H9 (cell line): ENCODE measurements around the gene KCNH5. TPM values are rescaled to one million over a fixed set of nuclear protein-coding genes. Genes with fewer than 3 reads are reported as not detected.

Experiments
- DNase-seq: peaks from one replicate; pipeline ENCODE4 v3.0.0-alpha.2; 2017
- H2AFZ ChIP-seq: one replicate; pipeline ENCODE4 v1.6.1; 2013; ENCODE audit warnings: mild to moderate bottlenecking, low read length, control low read depth, moderate library complexity
- H2AK5ac ChIP-seq: 2 replicates; pipeline ENCODE4 v1.6.1; 2013; ENCODE audit warnings: low read length, control low read depth, mixed read lengths; ENCODE audit not compliant: insufficient read length
- H2BK120ac ChIP-seq: one replicate; pipeline ENCODE4 v1.6.1; 2013; ENCODE audit warnings: low read depth, mild to moderate bottlenecking, low read length, control low read depth, inconsistent platforms; ENCODE audit not compliant: poor library complexity, severe bottlenecking
- H2BK12ac ChIP-seq: 2 replicates; pipeline ENCODE4 v1.6.1; 2013; ENCODE audit warnings: low read length, control low read depth, mixed read lengths, low read depth; ENCODE audit not compliant: insufficient read length
- H2BK15ac ChIP-seq: 2 replicates; pipeline ENCODE4 v1.6.1; 2013; ENCODE audit warnings: low read depth, low read length, control low read depth
- H2BK20ac ChIP-seq: one replicate; pipeline ENCODE4 v1.6.1; 2013; ENCODE audit warnings: low read depth, mild to moderate bottlenecking, low read length, control low read depth, inconsistent platforms; ENCODE audit not compliant: poor library complexity, severe bottlenecking
- H2BK5ac ChIP-seq: 2 replicates; pipeline ENCODE4 v1.6.1; 2013; ENCODE audit warnings: low read length, control low read depth, mixed read lengths; ENCODE audit not compliant: insufficient read length
- H3K14ac ChIP-seq: 2 replicates; pipeline ENCODE4 v1.6.1; 2013; ENCODE audit warnings: low read length, control low read depth; ENCODE audit not compliant: insufficient read depth
- H3K18ac ChIP-seq: 2 replicates; pipeline ENCODE4 v1.6.1; 2013; ENCODE audit warnings: low read depth, mild to moderate bottlenecking, mixed read lengths, low read length, control low read depth; ENCODE audit not compliant: insufficient read length
- H3K23ac ChIP-seq: 2 replicates; pipeline ENCODE4 v1.6.1; 2013; ENCODE audit warnings: low read length, control low read depth, mixed read lengths, low read depth; ENCODE audit not compliant: insufficient read length
- H3K23me2 ChIP-seq: 2 replicates; pipeline ENCODE4 v1.6.1; 2013; ENCODE audit warnings: low read depth, mild to moderate bottlenecking, mixed read lengths, low read length, control low read depth; ENCODE audit not compliant: insufficient read length, poor library complexity, severe bottlenecking
- H3K27ac ChIP-seq: 2 replicates; pipeline ENCODE4 v1.5.1; 2013; ENCODE audit warnings: low read length, control low read depth, mixed read lengths, low read depth; ENCODE audit not compliant: insufficient read length
- H3K27me3 ChIP-seq: 2 replicates; pipeline ENCODE4 v1.6.1; 2013; ENCODE audit warnings: low read length, control low read depth, inconsistent platforms; ENCODE audit not compliant: insufficient read depth
- H3K4ac ChIP-seq: 2 replicates; pipeline ENCODE4 v1.6.1; 2013; ENCODE audit warnings: low read depth, mild to moderate bottlenecking, control low read depth, inconsistent platforms, low read length, moderate library complexity
- H3K4me1 ChIP-seq: 2 replicates; pipeline ENCODE4 v1.6.1; 2013; ENCODE audit warnings: low read length, control low read depth, inconsistent platforms; ENCODE audit not compliant: insufficient read depth
- H3K4me2 ChIP-seq: 2 replicates; pipeline ENCODE4 v1.6.1; 2013; ENCODE audit warnings: low read length, control low read depth, mixed read lengths; ENCODE audit not compliant: insufficient read length, insufficient read depth
- H3K56ac ChIP-seq: 2 replicates; pipeline ENCODE4 v1.6.1; 2013; ENCODE audit warnings: low read depth, mild to moderate bottlenecking, mixed read lengths, low read length, control low read depth; ENCODE audit not compliant: insufficient read length
- H3K79me1 ChIP-seq: 2 replicates; pipeline ENCODE4 v1.6.1; 2013; ENCODE audit warnings: low read depth, mild to moderate bottlenecking, moderate library complexity, low read length, control low read depth, inconsistent platforms; ENCODE audit not compliant: insufficient read depth, poor library complexity, severe bottlenecking
- H3K79me2 ChIP-seq: 2 replicates; pipeline ENCODE4 v1.6.1; 2013; ENCODE audit warnings: low read length, control low read depth, inconsistent platforms; ENCODE audit not compliant: insufficient read depth
- H3K9ac ChIP-seq: 2 replicates; pipeline ENCODE4 v1.6.1; 2013; ENCODE audit warnings: low read length, control low read depth, mixed read lengths; ENCODE audit not compliant: insufficient read length; ENCODE audit errors: extremely low read depth
- H3K9me3 ChIP-seq: one replicate; pipeline ENCODE4 v1.6.1; 2013; ENCODE audit warnings: low read depth, low read length, inconsistent platforms; ENCODE audit not compliant: control insufficient read depth
- H3T11ph ChIP-seq: one replicate; pipeline ENCODE4 v1.6.1; 2013; ENCODE audit warnings: mild to moderate bottlenecking, low read length, control low read depth, inconsistent platforms
- H4K20me1 ChIP-seq: one replicate; pipeline ENCODE4 v1.6.1; 2013; ENCODE audit not compliant: control insufficient read depth, insufficient read length, insufficient read depth
- H4K5ac ChIP-seq: 2 replicates; pipeline ENCODE4 v1.6.1; 2013; ENCODE audit warnings: low read depth, mild to moderate bottlenecking, mixed read lengths, low read length, control low read depth; ENCODE audit not compliant: insufficient read length
- H4K8ac ChIP-seq: replicated peaks from 2 replicates; pipeline ENCODE4 v1.6.1; 2013; ENCODE audit warnings: low read length, control low read depth, mixed read lengths, low read depth; ENCODE audit not compliant: insufficient read length
- H4K91ac ChIP-seq: 2 replicates; pipeline ENCODE4 v1.6.1; 2013; ENCODE audit warnings: low read depth, mild to moderate bottlenecking, moderate library complexity, mixed read lengths, low read length, control low read depth; ENCODE audit not compliant: insufficient read length
- H3K27ac Mint-ChIP-seq, 3 experiments: 2 replicates in 2 of 3; 3 replicates in 1 of 3; pipeline ENCODE4 v1.8.0; 2020 to 2021; ENCODE audit warnings: mixed read lengths in 3 of 3, mild to moderate bottlenecking in 1 of 3, moderate library complexity in 1 of 3
- H3K27me3 Mint-ChIP-seq: 2 replicates; pipeline ENCODE4 v1.8.0; 2021; ENCODE audit warnings: low read depth, mild to moderate bottlenecking, moderate library complexity, mixed read lengths
- H3K36me3 Mint-ChIP-seq, 3 experiments: 2 replicates in 2 of 3; 3 replicates in 1 of 3; pipeline ENCODE4 v1.8.0; 2020 to 2021; ENCODE audit warnings: low read depth in 3 of 3, mixed read lengths in 3 of 3; ENCODE audit not compliant: insufficient read depth in 1 of 3
- H3K4me1 Mint-ChIP-seq, 2 experiments: 2 replicates each; pipeline ENCODE4 v1.8.0; 2020; ENCODE audit warnings: mixed read lengths in 2 of 2
- H3K4me3 Mint-ChIP-seq, 2 experiments: 2 replicates in 1 of 2; 3 replicates in 1 of 2; pipeline ENCODE4 v1.8.0; 2020 to 2021; ENCODE audit warnings: mild to moderate bottlenecking in 2 of 2, mixed read lengths in 2 of 2, moderate library complexity in 1 of 2
- H3K9me3 Mint-ChIP-seq, 2 experiments: 2 replicates in 1 of 2; 3 replicates in 1 of 2; pipeline ENCODE4 v1.8.0; 2020; ENCODE audit warnings: mild to moderate bottlenecking in 2 of 2, mixed read lengths in 2 of 2, moderate library complexity in 1 of 2
- WGBS: extraction: QIAGEN DNeasy Blood & Tissue Kit; methylation state at CpG from one replicate; pipeline ENCODE4 v1.1.7; 2013; ENCODE audit warnings: missing lambda C conversion rate, low lambda C conversion rate, mixed read lengths; ENCODE audit not compliant: insufficient read length; ENCODE audit errors: extremely low coverage; 5-methylcytosine and 5-hydroxymethylcytosine counted together
- total RNA-seq: library from RNA; stranded (reverse); gene quantifications from 2 replicates; pipeline ENCODE4 v1.2.1, GENCODE V29; 2021
- TF ChIP-seq, protein P1 (sequence below): fragments of 200-600 bp; sonication (generic); conservative IDR thresholded peaks from 3 replicates; pipeline ENCODE4 v1.8.0; 2021; ENCODE audit warnings: antibody characterized with exemption, mild to moderate bottlenecking

KCNH5 gene
- total RNA-seq, 1 experiment from 2014 or later, result 0.42 TPM

DNA sequence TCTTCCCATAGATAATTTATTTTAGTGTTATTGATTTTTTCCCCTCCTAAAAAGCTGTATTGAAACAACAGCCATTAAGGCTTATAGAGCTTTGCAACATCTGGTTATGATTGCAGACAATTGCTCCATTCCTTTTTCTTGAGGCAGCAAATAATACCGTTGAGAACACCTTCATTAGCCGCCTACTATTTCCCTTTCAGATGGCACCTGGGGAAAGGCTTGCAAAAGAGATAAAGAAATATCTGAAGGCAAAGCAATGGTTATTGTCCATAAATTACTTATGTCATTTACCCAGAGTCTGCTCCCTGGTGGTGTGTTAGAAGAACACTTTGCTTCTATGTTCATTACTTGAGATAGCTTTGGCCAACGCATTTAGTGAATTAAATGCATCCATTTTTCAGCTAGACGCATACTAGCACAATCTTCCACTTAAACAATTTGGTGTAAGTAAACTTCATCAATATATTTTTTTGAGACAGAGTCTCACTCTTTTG, 377.8 kb downstream of the KCNH5 start:
- H3K27me3 Mint-ChIP-seq, result peaks cover 6% of the 10 kb centered on the region
- TF ChIP-seq, protein P1, sequence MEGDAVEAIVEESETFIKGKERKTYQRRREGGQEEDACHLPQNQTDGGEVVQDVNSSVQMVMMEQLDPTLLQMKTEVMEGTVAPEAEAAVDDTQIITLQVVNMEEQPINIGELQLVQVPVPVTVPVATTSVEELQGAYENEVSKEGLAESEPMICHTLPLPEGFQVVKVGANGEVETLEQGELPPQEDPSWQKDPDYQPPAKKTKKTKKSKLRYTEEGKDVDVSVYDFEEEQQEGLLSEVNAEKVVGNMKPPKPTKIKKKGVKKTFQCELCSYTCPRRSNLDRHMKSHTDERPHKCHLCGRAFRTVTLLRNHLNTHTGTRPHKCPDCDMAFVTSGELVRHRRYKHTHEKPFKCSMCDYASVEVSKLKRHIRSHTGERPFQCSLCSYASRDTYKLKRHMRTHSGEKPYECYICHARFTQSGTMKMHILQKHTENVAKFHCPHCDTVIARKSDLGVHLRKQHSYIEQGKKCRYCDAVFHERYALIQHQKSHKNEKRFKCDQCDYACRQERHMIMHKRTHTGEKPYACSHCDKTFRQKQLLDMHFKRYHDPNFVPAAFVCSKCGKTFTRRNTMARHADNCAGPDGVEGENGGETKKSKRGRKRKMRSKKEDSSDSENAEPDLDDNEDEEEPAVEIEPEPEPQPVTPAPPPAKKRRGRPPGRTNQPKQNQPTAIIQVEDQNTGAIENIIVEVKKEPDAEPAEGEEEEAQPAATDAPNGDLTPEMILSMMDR, result peak; percentile 35; the same call in 2 of the 3 replicates
- Histone ChIP-seq H3K14ac (no peak overlapping the region), H2BK12ac (no peak overlapping the region), H3K4me1 (no peaks in the 10 kb centered on the region; the same call in 1 of the 2 replicates), H3K23ac (no peak overlapping the region), H3K79me1 (no peaks in the 10 kb centered on the region), H3K56ac (no peak overlapping the region), H4K91ac (no peak overlapping the region), H2BK120ac (no peak overlapping the region), H3K18ac (no peak overlapping the region), H3K23me2 (no peaks in the 10 kb centered on the region), H2BK5ac (no peak overlapping the region), H3K27ac (no peak overlapping the region), H2BK15ac (no peak overlapping the region), H3K9me3 (no peaks in the 10 kb centered on the region), H2AFZ (no peak overlapping the region), H3K27me3 (no peaks in the 10 kb centered on the region), H3K9ac (no peak overlapping the region), H2AK5ac (no peak overlapping the region), H3K4me2 (no peak overlapping the region), H3K4ac (no peak overlapping the region), H3K79me2 (no peaks in the 10 kb centered on the region), H4K8ac (no peak overlapping the region), H2BK20ac (no peak overlapping the region), H4K20me1 (no peaks in the 10 kb centered on the region), H4K5ac (no peak overlapping the region), H3T11ph (no peak overlapping the region)
- WGBS, result no CpG with 5 or more reads among the region's 4 CpGs
- H3K4me3 Mint-ChIP-seq, result no peak overlapping the region
- no peak overlapping the region for H3K27ac Mint-ChIP-seq
- DNase-seq, result no peak
- no peaks in the 10 kb centered on the region for H3K36me3 Mint-ChIP-seq
- H3K4me1 Mint-ChIP-seq, result peaks cover 24 to 30% of the 10 kb centered on the region in 2 experiments
- no peaks in the 10 kb centered on the region; a peak in 1 of 5 replicates for H3K9me3 Mint-ChIP-seq
